ENCODE measurements around the gene MEX3D.

DNA sequence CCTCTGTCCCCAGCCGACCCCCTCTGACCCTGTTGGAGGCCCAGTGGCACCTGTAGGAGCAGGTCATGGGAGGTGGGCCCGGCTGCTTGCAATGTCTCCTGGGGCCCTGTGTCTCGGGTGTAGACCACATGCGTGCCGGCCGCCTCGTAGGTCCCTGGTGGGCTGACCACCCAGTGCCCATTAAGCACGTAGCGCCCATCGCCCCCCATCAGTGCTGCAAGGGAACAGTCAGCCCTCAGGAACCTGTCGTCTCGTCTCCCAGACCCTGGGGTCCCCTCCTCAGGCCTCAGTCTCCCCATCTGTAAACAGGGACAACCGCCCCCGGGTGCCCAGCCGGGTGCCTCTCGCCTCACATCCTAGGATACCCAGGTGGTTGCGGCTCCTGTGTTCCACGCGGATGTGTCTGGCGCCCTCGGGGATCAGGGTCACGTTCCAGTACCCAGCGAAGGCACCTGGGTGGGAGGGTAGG is 60.9 kb downstream of the MEX3D start:
- TF ChIP-seq, protein P1, sequence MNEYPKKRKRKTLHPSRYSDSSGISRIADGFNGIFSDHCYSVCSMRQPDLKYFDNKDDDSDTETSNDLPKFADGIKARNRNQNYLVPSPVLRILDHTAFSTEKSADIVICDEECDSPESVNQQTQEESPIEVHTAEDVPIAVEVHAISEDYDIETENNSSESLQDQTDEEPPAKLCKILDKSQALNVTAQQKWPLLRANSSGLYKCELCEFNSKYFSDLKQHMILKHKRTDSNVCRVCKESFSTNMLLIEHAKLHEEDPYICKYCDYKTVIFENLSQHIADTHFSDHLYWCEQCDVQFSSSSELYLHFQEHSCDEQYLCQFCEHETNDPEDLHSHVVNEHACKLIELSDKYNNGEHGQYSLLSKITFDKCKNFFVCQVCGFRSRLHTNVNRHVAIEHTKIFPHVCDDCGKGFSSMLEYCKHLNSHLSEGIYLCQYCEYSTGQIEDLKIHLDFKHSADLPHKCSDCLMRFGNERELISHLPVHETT (tag by site-specific recombination; IDR thresholded peaks at IDR 0.05): no peak
- TF ChIP-seq ZNF133 (tag by site-specific recombination; IDR thresholded peaks at IDR 0.05) (no peak), ZNF23 (tag by site-specific recombination; IDR thresholded peaks at IDR 0.05; ENCODE audit: borderline replicate concordance) (no peak), ZBTB7A (tag by site-specific recombination; IDR thresholded peaks at IDR 0.05; ENCODE audit: low read depth) (no peak), YY1 (tag by site-specific recombination; IDR thresholded peaks at IDR 0.05) (no peak), ZNF792 (tag by site-specific recombination; IDR thresholded peaks at IDR 0.05) (no peak)
- TF ChIP-seq, protein P2, sequence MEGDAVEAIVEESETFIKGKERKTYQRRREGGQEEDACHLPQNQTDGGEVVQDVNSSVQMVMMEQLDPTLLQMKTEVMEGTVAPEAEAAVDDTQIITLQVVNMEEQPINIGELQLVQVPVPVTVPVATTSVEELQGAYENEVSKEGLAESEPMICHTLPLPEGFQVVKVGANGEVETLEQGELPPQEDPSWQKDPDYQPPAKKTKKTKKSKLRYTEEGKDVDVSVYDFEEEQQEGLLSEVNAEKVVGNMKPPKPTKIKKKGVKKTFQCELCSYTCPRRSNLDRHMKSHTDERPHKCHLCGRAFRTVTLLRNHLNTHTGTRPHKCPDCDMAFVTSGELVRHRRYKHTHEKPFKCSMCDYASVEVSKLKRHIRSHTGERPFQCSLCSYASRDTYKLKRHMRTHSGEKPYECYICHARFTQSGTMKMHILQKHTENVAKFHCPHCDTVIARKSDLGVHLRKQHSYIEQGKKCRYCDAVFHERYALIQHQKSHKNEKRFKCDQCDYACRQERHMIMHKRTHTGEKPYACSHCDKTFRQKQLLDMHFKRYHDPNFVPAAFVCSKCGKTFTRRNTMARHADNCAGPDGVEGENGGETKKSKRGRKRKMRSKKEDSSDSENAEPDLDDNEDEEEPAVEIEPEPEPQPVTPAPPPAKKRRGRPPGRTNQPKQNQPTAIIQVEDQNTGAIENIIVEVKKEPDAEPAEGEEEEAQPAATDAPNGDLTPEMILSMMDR (tag by site-specific recombination; IDR thresholded peaks at IDR 0.05): no peak
